BLaER1 (cell line): Measurements from ENCODE around the gene DHRS3.
"Not testable (repeated sequence)": the region's sequence is repeated elsewhere in the genome, so short reads cannot be mapped to it uniquely, and the experiment has no call there.

Experiments
- H3K27ac ChIP-seq: shearing (Covaris generic); formaldehyde crosslinking; 2 replicates; pipeline ENCODE4 v1.8.1; 2022
- H3K27me3 ChIP-seq: shearing (Covaris generic); formaldehyde crosslinking; 2 replicates; pipeline ENCODE4 v1.8.1; 2022
- H3K36me3 ChIP-seq: shearing (Covaris generic); formaldehyde crosslinking; 2 replicates; pipeline ENCODE4 v1.8.1; 2022
- H3K4me1 ChIP-seq: shearing (Covaris generic); formaldehyde crosslinking; 2 replicates; pipeline ENCODE4 v1.8.1; 2022
- H3K4me2 ChIP-seq: shearing (Covaris generic); formaldehyde crosslinking; 2 replicates; pipeline ENCODE4 v1.8.1; 2022
- H3K4me3 ChIP-seq: shearing (Covaris generic); formaldehyde crosslinking; 2 replicates; pipeline ENCODE4 v1.8.1; 2022
- H3K9ac ChIP-seq: shearing (Covaris generic); formaldehyde crosslinking; 2 replicates; pipeline ENCODE4 v1.8.1; 2022
- H3K9me3 ChIP-seq: shearing (Covaris generic); formaldehyde crosslinking; 2 replicates; pipeline ENCODE4 v1.8.1; 2022
- H4K20me1 ChIP-seq: shearing (Covaris generic); formaldehyde crosslinking; 2 replicates; pipeline ENCODE4 v1.8.1; 2022
- Cebpa-rat ChIP-seq: shearing (Covaris generic); IDR thresholded peaks from 2 replicates; pipeline ENCODE4 v1.8.1; 2022

Gene DHRS3

GRCh38 chr1:12525311-12526181 lies 92.5 kb downstream of the DHRS3 start:
- Histone ChIP-seq H3K27ac (no peak overlapping the region), H3K4me1 (no peaks in the 10 kb centered on the region)
- TF ChIP-seq Cebpa-rat: no peak

DNA sequence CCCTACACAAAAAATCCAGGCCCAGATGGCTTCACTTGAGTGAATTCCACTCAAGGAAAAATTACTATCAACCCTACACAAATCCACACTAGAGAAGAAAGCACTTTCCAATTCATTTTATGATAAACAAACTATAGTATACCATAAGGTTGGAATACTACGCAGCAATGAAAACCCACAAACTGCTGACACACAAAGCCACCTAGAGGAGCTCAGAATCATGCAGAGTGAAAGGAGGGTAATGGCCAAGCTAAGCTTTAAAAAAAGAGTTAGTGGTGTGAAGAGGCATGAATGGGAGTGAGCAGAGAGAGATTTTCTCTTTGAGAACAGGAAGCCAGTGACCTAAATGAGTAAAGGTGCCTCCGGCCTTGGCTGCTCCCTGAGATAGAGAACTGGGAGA lies 93.7 kb downstream of the DHRS3 start:
- no peaks in the 10 kb centered on the region for H3K36me3 ChIP-seq
- no peak for TF ChIP-seq Cebpa-rat
- H3K9ac ChIP-seq: no peak overlapping the region
- H3K4me3 ChIP-seq: no peak overlapping the region
- no peak overlapping the region for H3K4me2 ChIP-seq
- no peaks in the 10 kb centered on the region for H3K9me3 ChIP-seq
- H4K20me1 ChIP-seq: no peaks in the 10 kb centered on the region
- H3K27me3 ChIP-seq: no peaks in the 10 kb centered on the region
- H3K4me1 ChIP-seq: no peaks in the 10 kb centered on the region
- no peak overlapping the region for H3K27ac ChIP-seq

More at GRCh38 chr1:12525311-12526181, 92.5 kb downstream of the DHRS3 start:
- Histone ChIP-seq H4K20me1 (no peaks in the 10 kb centered on the region), H3K4me2 (no peak overlapping the region), H3K9ac (no peak overlapping the region), H3K36me3 (no peaks in the 10 kb centered on the region), H3K27me3 (no peaks in the 10 kb centered on the region), H3K4me3 (no peak overlapping the region), H3K9me3 (no peaks in the 10 kb centered on the region)

GRCh38 chr1:12522780-12523179 lies 95.2 kb downstream of the DHRS3 start:
- H3K4me1 ChIP-seq, H3K36me3 ChIP-seq, H3K27me3 ChIP-seq, H3K9ac ChIP-seq, H3K27ac ChIP-seq, H4K20me1 ChIP-seq, H3K4me3 ChIP-seq, H3K9me3 ChIP-seq, H3K4me2 ChIP-seq: not testable (repeated sequence)

DNA sequence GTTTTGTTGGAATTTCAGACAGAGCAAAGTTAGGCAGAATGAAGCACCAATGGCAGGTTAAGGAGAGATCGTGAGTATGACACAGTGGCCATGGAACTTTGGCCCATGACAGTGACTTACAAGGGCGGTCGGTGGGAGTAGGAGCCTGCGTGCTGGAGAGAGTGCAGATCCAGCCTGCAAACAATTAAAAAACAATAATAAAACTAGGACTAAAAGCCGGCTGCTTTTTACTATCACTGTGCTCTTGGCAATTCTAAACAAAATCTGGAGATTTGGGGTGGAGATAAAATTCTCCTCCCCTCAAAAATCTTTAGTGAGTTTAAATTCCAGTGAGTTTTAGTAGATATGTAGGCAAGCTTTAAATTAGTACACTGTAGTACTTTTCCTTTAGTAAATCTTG lies 96.9 kb downstream of the DHRS3 start:
- H4K20me1 ChIP-seq: no peaks in the 10 kb centered on the region
- H3K4me1 ChIP-seq: peaks cover 8% of the 10 kb centered on the region; the same call in 1 of the 2 replicates
- no peak for TF ChIP-seq Cebpa-rat
- H3K9ac ChIP-seq: no peak overlapping the region
- H3K27ac ChIP-seq: no peak overlapping the region
- H3K9me3 ChIP-seq: no peaks in the 10 kb centered on the region
- no peak overlapping the region for H3K4me2 ChIP-seq
- no peaks in the 10 kb centered on the region for H3K36me3 ChIP-seq
- H3K27me3 ChIP-seq: no peaks in the 10 kb centered on the region
- H3K4me3 ChIP-seq: no peak overlapping the region

DNA sequence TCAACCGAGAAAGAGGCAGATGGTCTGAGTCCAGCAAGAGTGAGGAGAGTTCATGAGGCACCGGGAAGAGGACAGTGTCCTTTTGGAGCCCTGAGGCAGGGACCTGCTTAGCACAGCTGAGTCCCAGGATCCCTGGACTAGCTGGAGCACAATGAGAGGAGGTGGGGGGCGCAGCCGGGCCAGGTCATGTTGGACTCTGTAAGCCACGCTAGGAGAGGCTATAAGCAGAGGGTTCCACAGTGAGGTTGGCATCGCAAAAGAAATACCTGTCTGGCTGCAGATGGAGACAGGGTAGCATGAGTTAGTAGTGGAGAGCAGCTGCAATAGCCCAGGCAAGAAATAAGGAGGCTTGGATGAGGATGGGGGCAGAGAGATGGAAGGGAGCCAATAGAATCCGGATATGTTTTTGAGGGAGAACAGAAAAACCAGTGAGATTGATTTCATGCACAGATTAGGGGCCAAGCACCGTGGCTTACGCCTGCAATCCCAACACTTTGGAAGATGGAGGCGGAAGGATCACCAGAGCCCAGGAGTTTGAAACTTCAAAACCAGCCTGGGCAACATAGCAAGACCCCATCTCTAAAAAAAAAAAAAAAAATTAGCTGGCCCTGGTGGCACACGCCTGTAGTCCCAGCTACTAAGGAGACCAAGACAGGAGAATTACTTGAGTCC lies 98.2 kb downstream of the DHRS3 start:
- no peaks in the 10 kb centered on the region for H4K20me1 ChIP-seq
- peaks cover 8% of the 10 kb centered on the region; the same call in 1 of the 2 replicates for H3K4me1 ChIP-seq
- H3K4me3 ChIP-seq: no peak overlapping the region
- H3K27me3 ChIP-seq: no peaks in the 10 kb centered on the region
- H3K4me2 ChIP-seq: no peak overlapping the region
- no peak for TF ChIP-seq Cebpa-rat
- H3K9me3 ChIP-seq: no peaks in the 10 kb centered on the region
- no peaks in the 10 kb centered on the region for H3K36me3 ChIP-seq
- H3K27ac ChIP-seq: no peak overlapping the region
- no peak overlapping the region for H3K9ac ChIP-seq

DNA sequence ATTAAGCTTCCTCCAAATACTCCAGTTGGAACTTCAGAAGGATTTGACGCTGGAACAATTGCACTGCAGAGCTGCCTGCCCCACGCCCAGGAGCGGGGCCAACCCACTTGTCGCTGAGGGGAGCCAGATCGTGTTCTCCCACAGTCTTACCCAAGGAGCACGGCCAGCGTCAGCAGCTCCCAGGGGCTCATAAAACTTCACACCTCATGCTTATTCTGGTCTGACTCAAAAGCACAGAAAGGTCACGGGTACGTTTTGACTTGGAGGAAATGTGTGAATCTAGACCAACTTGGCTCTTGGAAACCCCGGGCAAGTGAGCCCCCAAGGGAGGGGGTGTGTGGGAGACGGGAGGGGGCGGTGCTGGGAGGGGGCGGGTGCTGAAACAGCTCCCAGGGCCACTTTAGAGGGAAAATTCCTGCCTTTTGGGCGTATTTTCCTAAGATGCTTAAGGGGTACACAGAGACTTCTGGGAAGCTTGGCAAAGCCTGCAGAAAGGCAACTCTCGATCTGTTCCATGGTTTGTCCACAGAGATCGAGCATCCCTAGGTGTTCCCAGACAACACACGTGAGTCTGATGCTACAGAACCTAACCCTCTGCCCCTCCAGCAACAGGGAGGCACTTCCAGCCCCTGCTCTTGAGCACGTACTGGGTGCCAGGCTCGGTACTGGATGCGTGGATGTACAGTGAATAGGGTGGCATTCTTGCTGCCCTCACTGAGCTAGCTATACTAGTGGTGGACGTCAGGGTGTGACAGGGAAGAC lies 98.9 kb downstream of the DHRS3 start:
- Histone ChIP-seq H3K9me3 (no peaks in the 10 kb centered on the region), H4K20me1 (no peaks in the 10 kb centered on the region), H3K4me2 (no peak overlapping the region), H3K27ac (no peak overlapping the region), H3K36me3 (no peaks in the 10 kb centered on the region), H3K9ac (no peak overlapping the region), H3K4me1 (peaks cover 8% of the 10 kb centered on the region; the same call in 1 of the 2 replicates), H3K4me3 (no peak overlapping the region), H3K27me3 (no peaks in the 10 kb centered on the region)
- TF ChIP-seq Cebpa-rat: no peak
